Thymus (tissue), 11 donors: ENCODE measurements around the gene RIN2. TPM values are rescaled to one million over a fixed set of nuclear protein-coding genes. Genes with fewer than 3 reads are reported as not detected.
A peak's percentile ranks its signal among the peaks of the same experiment; 100 is the strongest.

Experiments
- DNase-seq, 9 donors: peaks; one replicate each; pipeline ENCODE4 v3.0.0-alpha.2; 2013; ENCODE audit warnings: low spot score in 9 of 9, low read depth in 6 of 9, missing footprints in 1 of 9
- H3K27ac ChIP-seq, 2 donors: one replicate each; pipeline ENCODE4 v1.5.1; 2013; ENCODE audit warnings: control low read depth in 1 of 2, low read depth in 1 of 2, low read length in 1 of 2, mild to moderate bottlenecking in 1 of 2, moderate library complexity in 1 of 2
- H3K27me3 ChIP-seq, 2 donors: one replicate each; pipeline ENCODE4 v1.5.1; 2013; ENCODE audit warnings: low read length in 1 of 2; ENCODE audit not compliant: control insufficient read depth in 2 of 2, insufficient read depth in 1 of 2
- H3K36me3 ChIP-seq, 2 donors: one replicate each; pipeline ENCODE4 v1.5.1; 2013; ENCODE audit warnings: low read length in 1 of 2, mild to moderate bottlenecking in 1 of 2, moderate library complexity in 1 of 2; ENCODE audit not compliant: control insufficient read depth in 2 of 2, insufficient read depth in 2 of 2
- H3K4me1 ChIP-seq, 2 donors: one replicate each; pipeline ENCODE4 v1.5.1; 2013; ENCODE audit warnings: low read length in 2 of 2; ENCODE audit not compliant: control insufficient read depth in 2 of 2, insufficient read depth in 2 of 2
- H3K4me3 ChIP-seq, 2 donors: one replicate each; pipeline ENCODE4 v1.5.1; 2013; ENCODE audit warnings: low read length in 2 of 2, control low read depth in 1 of 2, mild to moderate bottlenecking in 1 of 2
- H3K9me3 ChIP-seq, 2 donors: one replicate each; pipeline ENCODE4 v1.5.1; 2013; ENCODE audit warnings: low read length in 1 of 2, mild to moderate bottlenecking in 1 of 2; ENCODE audit not compliant: control insufficient read depth in 2 of 2, insufficient read depth in 1 of 2
- WGBS: extraction: QIAGEN DNeasy Blood & Tissue Kit; methylation state at CpG from one replicate; pipeline ENCODE4 v1.1.7; 2013; 5-methylcytosine and 5-hydroxymethylcytosine counted together
- polyA plus RNA-seq: library from polyadenylated mRNA; stranded (reverse); fragments of 200-250 nt; gene quantifications from one replicate; pipeline ENCODE4 v1.2.3, GENCODE V29; 2013
- total RNA-seq: library from RNA; stranded (reverse); fragments of 120-200 nt; gene quantifications from one replicate; pipeline ENCODE4 v1.2.4, GENCODE V29; 2013
- donor health status: healthy.

RIN2 gene
- total and polyA plus RNA-seq, 2 donors: 5.2 to 9.2 TPM

DNA sequence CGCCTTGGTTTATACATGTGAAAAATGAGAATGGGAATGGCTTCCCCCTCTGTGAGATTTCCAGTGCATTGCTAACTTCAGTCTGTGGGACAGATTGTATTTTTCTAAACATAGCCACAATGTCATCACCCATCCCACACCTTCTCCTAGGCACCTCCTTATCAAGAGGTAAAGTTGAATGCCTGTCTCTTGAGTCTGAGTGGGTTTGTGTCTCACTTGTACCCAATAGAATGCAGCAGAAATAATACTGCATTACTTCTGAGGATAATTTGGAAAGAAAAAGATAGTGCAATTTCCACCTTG, 27.9 kb downstream of the RIN2 start:
- peak overlapping the region in 1 of 2 donors; percentile 42 for H3K27ac ChIP-seq

DNA sequence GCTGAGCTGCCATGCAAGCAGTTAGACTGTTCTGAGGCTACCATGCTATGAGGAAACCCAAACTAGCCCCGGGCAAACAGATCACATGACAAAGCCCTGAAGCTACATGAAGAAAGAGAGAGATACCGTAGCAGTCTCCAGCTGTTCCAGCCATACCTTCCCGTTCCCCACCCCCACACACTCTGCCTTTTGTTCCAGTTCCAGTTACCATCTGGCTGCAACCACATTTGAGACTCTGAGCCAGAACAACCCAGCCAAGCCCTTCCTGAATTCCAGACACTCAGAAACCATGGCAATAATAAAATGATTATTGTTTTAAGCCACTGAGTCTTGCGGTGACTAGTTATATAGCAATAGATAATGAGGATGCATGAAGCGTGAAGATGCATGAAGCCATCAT, 28.3 kb downstream of the RIN2 start:
- no peaks in the 10 kb centered on the region for H3K27me3 ChIP-seq
- H3K36me3 ChIP-seq: no peaks in the 10 kb centered on the region
- WGBS: 73% methylated on average over 5 of the region's 5 CpGs
- DNase-seq: no peak
- peaks cover 0 to 5% of the 10 kb centered on the region in 2 donors for H3K4me1 ChIP-seq
- peak overlapping the region in 1 of 2 donors; percentile 42 for H3K27ac ChIP-seq
- no peak overlapping the region for H3K4me3 ChIP-seq
- no peaks in the 10 kb centered on the region for H3K9me3 ChIP-seq

More for the DNA sequence above, 27.9 kb downstream of the RIN2 start:
- no peaks in the 10 kb centered on the region for H3K9me3 ChIP-seq
- H3K4me1 ChIP-seq: peaks cover 0 to 5% of the 10 kb centered on the region in 2 donors
- no peak overlapping the region for H3K4me3 ChIP-seq
- H3K27me3 ChIP-seq: no peaks in the 10 kb centered on the region
- 95% methylated on average over 1 of the region's 1 CpG for WGBS
- H3K36me3 ChIP-seq: no peaks in the 10 kb centered on the region
- no peak for DNase-seq

GRCh38 chr20:19787366-19787765, 29.3 kb downstream of the RIN2 start:
- 91% methylated on average over 3 of the region's 3 CpGs for WGBS
- H3K9me3 ChIP-seq: no peaks in the 10 kb centered on the region
- no peaks in the 10 kb centered on the region for H3K27me3 ChIP-seq
- no peak overlapping the region for H3K4me3 ChIP-seq
- H3K27ac ChIP-seq: no peak overlapping the region
- no peaks in the 10 kb centered on the region for H3K36me3 ChIP-seq
- H3K4me1 ChIP-seq: peaks cover 0 to 5% of the 10 kb centered on the region in 2 donors
- no peak for DNase-seq

- Histone ChIP-seq H3K4me1 (peaks cover 0 to 5% of the 10 kb centered on the region in 2 donors), H3K27me3 (no peaks in the 10 kb centered on the region), H3K9me3 (no peaks in the 10 kb centered on the region), H3K4me3 (no peak overlapping the region), H3K36me3 (no peaks in the 10 kb centered on the region), H3K27ac (no peak overlapping the region)
- over 99% methylated on average over 5 of the region's 5 CpGs for WGBS
- no peak for DNase-seq
Observed at GRCh38 chr20:19789009-19789408, 31.0 kb downstream of the RIN2 start.

DNA sequence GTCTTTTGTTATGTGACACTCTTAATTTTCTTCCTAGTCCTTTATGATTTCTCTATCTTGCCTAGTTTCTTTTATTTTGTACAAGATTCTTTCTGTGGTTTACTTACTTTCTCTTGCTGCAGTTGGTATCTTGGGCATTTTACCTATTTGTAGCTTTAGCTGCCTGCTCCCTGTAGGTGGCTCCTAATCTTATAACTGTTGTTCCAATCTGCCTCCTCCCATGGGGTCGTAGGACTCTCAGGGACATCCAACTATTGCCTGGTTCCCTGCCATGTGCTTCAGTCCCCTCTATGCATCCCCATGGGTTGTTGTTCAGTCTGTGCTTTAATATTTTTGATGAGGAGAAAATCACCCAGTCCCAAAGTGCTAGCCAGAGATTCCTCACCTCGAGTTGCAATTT, 31.4 kb downstream of the RIN2 start:
- Histone ChIP-seq H3K27ac (no peak overlapping the region), H3K9me3 (no peaks in the 10 kb centered on the region), H3K27me3 (no peaks in the 10 kb centered on the region), H3K4me1 (peaks cover 0 to 5% of the 10 kb centered on the region in 2 donors), H3K4me3 (no peak overlapping the region), H3K36me3 (no peaks in the 10 kb centered on the region)
- WGBS: 90% methylated on average over 2 of the region's 2 CpGs
- DNase-seq: no peak

- no peak overlapping the region for H3K27ac ChIP-seq
- H3K4me1 ChIP-seq: no peaks in the 10 kb centered on the region
- no peaks in the 10 kb centered on the region for H3K27me3 ChIP-seq
- DNase-seq: no peak
- 96% methylated on average over 2 of the region's 2 CpGs for WGBS
- H3K4me3 ChIP-seq: no peak overlapping the region
- H3K9me3 ChIP-seq: no peaks in the 10 kb centered on the region
- no peaks in the 10 kb centered on the region for H3K36me3 ChIP-seq
Observed at GRCh38 chr20:19791887-19792286, 33.8 kb downstream of the RIN2 start.

DNA sequence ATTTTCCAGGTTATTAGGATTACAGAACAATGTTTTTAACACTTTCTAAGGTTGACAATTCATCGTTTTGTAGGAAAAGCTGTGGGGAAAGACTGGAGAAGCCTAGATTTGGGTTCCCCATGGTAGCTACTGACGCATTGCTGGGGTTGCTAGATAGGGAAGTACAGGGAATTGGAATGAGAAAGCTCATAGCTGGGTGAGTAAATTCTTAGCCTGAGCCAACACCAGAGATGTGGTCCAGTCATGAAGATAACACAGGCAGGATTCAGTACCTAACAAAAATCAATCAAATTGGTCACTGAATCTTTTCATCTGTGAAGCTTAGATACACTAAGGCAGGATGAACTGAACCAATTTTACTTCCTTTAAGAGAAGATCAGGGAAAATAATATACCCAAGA, 35.7 kb downstream of the RIN2 start:
- Histone ChIP-seq H3K27me3 (no peaks in the 10 kb centered on the region), H3K4me3 (no peak overlapping the region), H3K4me1 (no peaks in the 10 kb centered on the region), H3K27ac (no peak overlapping the region), H3K9me3 (no peaks in the 10 kb centered on the region), H3K36me3 (no peaks in the 10 kb centered on the region)
- DNase-seq: no peak
- 94% methylated on average over 2 of the region's 2 CpGs for WGBS

DNA sequence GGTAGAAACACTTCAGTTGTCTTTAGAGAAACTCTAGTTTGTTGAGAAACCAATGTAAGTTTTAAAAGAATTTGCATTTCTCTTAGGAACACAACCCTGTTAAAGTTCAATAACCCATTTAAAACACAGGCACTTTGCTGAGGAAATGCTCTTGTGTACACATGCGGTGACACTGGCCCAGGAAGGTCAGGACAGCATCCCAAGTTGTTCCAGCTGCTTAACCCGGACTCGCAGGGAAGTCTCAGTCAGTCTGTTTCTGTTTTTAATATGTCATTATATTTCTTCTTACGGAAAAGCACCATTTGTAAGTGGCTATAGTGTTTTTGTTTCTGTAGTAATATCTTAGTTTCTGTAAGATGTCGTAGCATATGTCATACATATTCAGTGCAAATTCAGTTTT, 36.9 kb downstream of the RIN2 start:
- Histone ChIP-seq H3K9me3 (no peaks in the 10 kb centered on the region), H3K27ac (no peak overlapping the region), H3K36me3 (no peaks in the 10 kb centered on the region), H3K4me1 (no peaks in the 10 kb centered on the region), H3K27me3 (no peaks in the 10 kb centered on the region), H3K4me3 (no peak overlapping the region)
- DNase-seq: no peak
- WGBS: 85% methylated on average over 5 of the region's 5 CpGs

DNA sequence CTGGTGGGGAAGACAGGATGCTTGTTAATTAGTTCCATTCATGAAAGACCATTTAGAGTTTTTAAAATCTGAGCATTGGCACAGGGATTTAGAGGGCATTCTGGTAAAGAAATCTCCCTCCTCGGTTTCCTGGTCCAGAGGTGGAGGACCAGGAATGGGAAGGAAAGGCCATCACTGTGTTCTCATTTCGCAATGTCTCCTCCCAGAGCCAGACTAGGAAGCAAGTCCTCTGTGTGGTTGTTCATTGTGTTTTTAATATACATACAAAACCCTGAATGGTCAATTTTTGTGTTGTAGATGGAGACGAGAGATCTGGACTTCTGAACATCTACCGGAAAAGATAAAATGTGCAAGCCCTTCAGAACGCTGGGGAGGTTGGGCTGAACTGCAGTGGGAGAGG, 41.3 kb downstream of the RIN2 start:
- no peak for DNase-seq
- H3K4me1 ChIP-seq: no peaks in the 10 kb centered on the region
- H3K27ac ChIP-seq: no peak overlapping the region
- H3K4me3 ChIP-seq: no peak overlapping the region
- no peaks in the 10 kb centered on the region for H3K9me3 ChIP-seq
- 94% methylated on average over 5 of the region's 5 CpGs for WGBS
- H3K27me3 ChIP-seq: no peaks in the 10 kb centered on the region
- no peaks in the 10 kb centered on the region for H3K36me3 ChIP-seq

- Histone ChIP-seq H3K27ac (no peak overlapping the region), H3K27me3 (no peaks in the 10 kb centered on the region), H3K4me1 (peaks cover 0 to 2% of the 10 kb centered on the region in 2 donors), H3K36me3 (no peaks in the 10 kb centered on the region), H3K9me3 (no peaks in the 10 kb centered on the region), H3K4me3 (no peak overlapping the region)
- 96% methylated on average over 6 of the region's 6 CpGs for WGBS
- no peak for DNase-seq
Observed at GRCh38 chr20:19802099-19802491, 44.0 kb downstream of the RIN2 start.
